GM12872 (cell line): ENCODE data around the gene CPNE6.

ENCODE experiments used
- CTCF ChIP-seq: IDR thresholded peaks from 3 replicates; pipeline ENCODE4 v1.5.1; 2011; ENCODE audit warnings: low read depth, mild to moderate bottlenecking, low read length, moderate library complexity; ENCODE audit not compliant: insufficient read depth

The CPNE6 gene

GRCh38 chr14:24065408-24065807 is 6.0 kb upstream of the CPNE6 start:
- TF ChIP-seq CTCF = no peak

GRCh38 chr14:24066496-24067132 is 4.7 kb upstream of the CPNE6 start:
- TF ChIP-seq CTCF = no peak

- no peak for TF ChIP-seq CTCF
Measured at GRCh38 chr14:24067133-24068082, 4.0 kb upstream of the CPNE6 start.

GRCh38 chr14:24068711-24069410 is 2.5 kb upstream of the CPNE6 start:
- no peak for TF ChIP-seq CTCF

- TF ChIP-seq CTCF = no peak
Measured at GRCh38 chr14:24069411-24069735, 2.0 kb upstream of the CPNE6 start.

- no peak for TF ChIP-seq CTCF
Measured at GRCh38 chr14:24070285-24071143, 848 bp upstream of the CPNE6 start.
